ENCODE measurements around the gene ZNF585A.
"Not testable (repeated sequence)": the region's sequence is repeated elsewhere in the genome, so short reads cannot be mapped to it uniquely, and the experiment has no call there.

The ZNF585A gene

GRCh38 chr19:37172368-37173366, at the start of gene ZNF585A:
TSS of gene ZNF585A (minus strand) at chr19:37172695. CDS start at chr19:37169910, 2,785 bp downstream.
- peak; percentile 57 to 78 for DNase-seq (ENCODE audit: low read depth in 2 of 2)

GRCh38 chr19:37221136-37221535, 48.6 kb upstream of the ZNF585A start:
- DNase-seq (ENCODE audit: low read depth in 2 of 2), result no peak

GRCh38 chr19:37220383-37220782, 47.9 kb upstream of the ZNF585A start:
- no peak for DNase-seq (ENCODE audit: low read depth in 2 of 2)

GRCh38 chr19:37218592-37218935, 46.1 kb upstream of the ZNF585A start:
- no peak for DNase-seq (ENCODE audit: low read depth in 2 of 2)

- peak; percentile 70 to 73 for DNase-seq (ENCODE audit: low read depth in 2 of 2)
These were observed 45.5 kb upstream of the ZNF585A start, which contains the start of gene ZNF383 for GRCh38 chr19:37217775-37218591. TSS of gene ZNF383 (plus strand) at chr19:37218214. CDS start at chr19:37230454, 12,240 bp downstream.

- no peak for DNase-seq (ENCODE audit: low read depth in 2 of 2)
These were observed 44.9 kb upstream of the ZNF585A start for GRCh38 chr19:37217480-37217774.

- DNase-seq (ENCODE audit: low read depth in 2 of 2), result no peak
These were observed 25.3 kb upstream of the ZNF585A start for GRCh38 chr19:37197768-37198167.

- not testable (repeated sequence) for DNase-seq (ENCODE audit: low read depth in 2 of 2)
These were observed 24.6 kb upstream of the ZNF585A start for GRCh38 chr19:37197115-37197514.

- not testable (repeated sequence) for DNase-seq (ENCODE audit: low read depth in 2 of 2)
These were observed 22.8 kb upstream of the ZNF585A start for GRCh38 chr19:37195248-37195647.

GRCh38 chr19:37186071-37186470, 13.6 kb upstream of the ZNF585A start:
- DNase-seq (ENCODE audit: low read depth in 2 of 2), result not testable (repeated sequence)

GRCh38 chr19:37165635-37166034, 6.9 kb downstream of the ZNF585A start:
- DNase-seq (ENCODE audit: low read depth in 2 of 2), result no peak

GRCh38 chr19:37160153-37160552, 12.3 kb downstream of the ZNF585A start:
- DNase-seq (ENCODE audit: low read depth in 2 of 2), result no peak

- no peak for DNase-seq (ENCODE audit: low read depth in 2 of 2)
These were observed 24.3 kb downstream of the ZNF585A start for GRCh38 chr19:37148214-37148613.

GRCh38 chr19:37136111-37136510, 36.4 kb downstream of the ZNF585A start:
- DNase-seq (ENCODE audit: low read depth in 2 of 2), result no peak

GRCh38 chr19:37128821-37129177, 43.7 kb downstream of the ZNF585A start:
- DNase-seq (ENCODE audit: low read depth in 2 of 2), result no peak

GRCh38 chr19:37127999-37128820, 44.3 kb downstream of the ZNF585A start:
- DNase-seq (ENCODE audit: low read depth in 2 of 2), result no peak

- not testable (repeated sequence) for DNase-seq (ENCODE audit: low read depth in 2 of 2)
These were observed 50.4 kb downstream of the ZNF585A start for GRCh38 chr19:37122093-37122492.

GRCh38 chr19:37114001-37114400, 58.5 kb downstream of the ZNF585A start:
- no peak for DNase-seq (ENCODE audit: low read depth in 2 of 2)

GRCh38 chr19:37111753-37112152, 60.7 kb downstream of the ZNF585A start:
- not testable (repeated sequence) for DNase-seq (ENCODE audit: low read depth in 2 of 2)

GRCh38 chr19:37104135-37104534, 68.4 kb downstream of the ZNF585A start:
- DNase-seq (ENCODE audit: low read depth in 2 of 2), result not testable (repeated sequence)

GRCh38 chr19:37098570-37098969, 73.9 kb downstream of the ZNF585A start:
- no peak for DNase-seq (ENCODE audit: low read depth in 2 of 2)

GRCh38 chr19:37095859-37096258, 76.6 kb downstream of the ZNF585A start:
- no peak for DNase-seq (ENCODE audit: low read depth in 2 of 2)

All from stimulated activated CD8-positive, alpha-beta memory T cell treated with anti-CD3 and anti-CD28 coated beads, Interleukin-2, amount 100 ng/mL, for 48 hours (primary cell).